Gastroesophageal sphincter (tissue), 3 donors: ENCODE measurements around the gene VWA5B2.

Experiments used
- CTCF ChIP-seq, 4 experiments: fragments of 200-600 bp in 2 of 4; fragments of 450-650 bp in 2 of 4; sonication (generic) in 1 of 4; IDR thresholded peaks; one replicate each; pipeline ENCODE4 v1.5.1; 2017 to 2019; ENCODE audit warnings: antibody characterized with exemption in 4 of 4, mild to moderate bottlenecking in 2 of 4, moderate library complexity in 2 of 4
- EP300 ChIP-seq: sonication (generic); formaldehyde crosslinking; IDR thresholded peaks from one replicate; pipeline ENCODE4 v1.6.1; 2017; ENCODE audit warnings: antibody characterized with exemption, mild to moderate bottlenecking

DNA sequence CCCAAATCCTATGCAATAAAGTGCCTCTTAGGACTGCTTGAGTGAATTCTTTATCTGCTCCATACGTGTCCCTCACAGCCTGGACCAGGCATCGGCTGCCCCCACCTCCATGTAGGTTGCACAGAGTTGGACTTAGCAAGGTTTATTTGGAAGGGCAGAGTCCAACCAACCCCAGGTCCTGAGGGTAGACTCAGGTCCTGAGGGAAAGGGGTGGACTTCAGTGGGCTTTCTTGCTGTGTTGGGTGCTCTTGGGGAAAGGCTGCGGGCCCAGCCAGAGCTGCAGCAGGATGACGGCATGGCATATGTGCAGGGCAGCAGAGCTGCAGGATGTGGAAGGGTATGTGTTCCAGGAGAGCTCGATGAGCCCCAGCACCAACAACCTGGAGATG is 12.9 kb downstream of the VWA5B2 start:
- TF ChIP-seq EP300 = no peak
- TF ChIP-seq CTCF (IDR thresholded peaks at IDR 0.05) = no peak
